Stimulated activated effector memory CD8-positive, alpha-beta T cell treated with anti-CD3 and anti-CD28 coated beads, Interleukin-12 subunit alpha, Interleukin-12 subunit beta, amount 100 ng/mL, for 72 hours (primary cell): ENCODE data around the gene DDR2.
"Not testable (repeated sequence)": the region's sequence is repeated elsewhere in the genome, so short reads cannot be mapped to it uniquely, and the experiment has no call there.

ENCODE experiments used
- ATAC-seq: fragments of 150-1000 bp; cut with Tn5 transposase; 2 replicates; pipeline ENCODE4 v1.10.0; 2021
- DNase-seq, 2 donors: peaks; one replicate each; pipeline ENCODE4 v3.0.0; 2021 to 2022; ENCODE audit warnings: low spot score in 2 of 2
- H3K27ac Mint-ChIP-seq: one replicate; pipeline ENCODE4 v1.8.0; 2022; ENCODE audit warnings: mild to moderate bottlenecking, mixed read lengths
- H3K36me3 Mint-ChIP-seq: one replicate; pipeline ENCODE4 v1.8.0; 2022; ENCODE audit warnings: mild to moderate bottlenecking, mixed read lengths
- H3K4me1 Mint-ChIP-seq: one replicate; pipeline ENCODE4 v1.8.0; 2022; ENCODE audit warnings: mixed read lengths
- H3K4me3 Mint-ChIP-seq: one replicate; pipeline ENCODE4 v1.8.0; 2022; ENCODE audit warnings: mild to moderate bottlenecking, mixed read lengths
- H3K9me3 Mint-ChIP-seq: one replicate; pipeline ENCODE4 v1.8.0; 2022; ENCODE audit warnings: mixed read lengths

DDR2 gene

DNA sequence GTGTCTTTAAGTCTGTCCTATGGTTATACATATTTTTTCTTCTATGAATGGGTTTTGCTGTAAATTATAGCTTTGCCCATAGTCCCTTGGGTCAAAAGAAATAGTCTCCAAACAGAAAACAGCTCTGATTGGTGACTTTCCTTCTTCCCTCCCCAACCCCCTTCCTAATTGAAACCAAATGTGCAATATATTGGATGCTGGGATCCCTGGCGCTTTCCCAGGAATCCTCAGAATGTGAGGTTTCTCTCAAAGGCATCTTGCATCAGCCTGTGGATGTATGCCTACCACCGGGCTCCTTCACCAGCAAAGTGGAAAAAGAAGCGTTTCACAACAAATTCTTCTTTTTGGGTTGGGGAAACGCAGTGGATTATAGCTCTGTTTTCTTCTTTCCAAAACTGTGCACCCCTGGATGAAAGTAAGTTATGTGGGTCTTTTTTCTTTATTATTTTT is at the start of gene DDR2:
TSS of gene DDR2 (plus strand) at position 248 of the 450 bp plus-strand sequence. CDS start 86,600 bp downstream, outside the sequence.
- no peak for DNase-seq
- no peak for ATAC-seq
- Mint-ChIP-seq H3K36me3 (no peaks in the 10 kb centered on the region), H3K4me3 (no peak within 1 kb of the TSS), H3K9me3 (no peaks in the 10 kb centered on the region), H3K27ac (no peak within 1 kb of the TSS), H3K4me1 (no peaks in the 10 kb centered on the region)

DNA sequence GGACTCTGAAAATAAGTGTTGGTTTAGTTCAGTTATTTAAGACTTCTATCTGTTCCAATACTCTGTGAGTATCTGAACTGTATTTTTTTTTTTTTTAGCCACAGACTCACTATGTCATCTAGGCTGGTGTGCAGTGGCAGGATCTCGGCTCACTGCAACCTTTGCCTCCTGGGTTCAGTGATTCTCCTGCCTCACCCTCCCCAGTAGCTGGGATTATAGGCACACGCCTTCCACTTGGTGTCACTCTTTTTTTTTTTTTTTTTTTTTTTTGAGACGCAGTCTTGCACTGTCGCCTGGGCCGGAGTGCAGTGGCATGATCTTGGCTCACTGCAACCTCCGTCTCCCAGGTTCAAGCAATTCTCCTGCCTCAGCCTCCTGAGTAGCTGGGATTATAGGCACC is 49.4 kb upstream of the DDR2 start:
- not testable (repeated sequence) for ATAC-seq, H3K4me3 Mint-ChIP-seq, H3K9me3 Mint-ChIP-seq, H3K4me1 Mint-ChIP-seq, H3K27ac Mint-ChIP-seq, DNase-seq
- H3K36me3 Mint-ChIP-seq: peaks cover 95% of the 10 kb centered on the region

GRCh38 chr1:162585101-162585500 is 47.2 kb upstream of the DDR2 start:
- not testable (repeated sequence) for H3K4me3 Mint-ChIP-seq, H3K4me1 Mint-ChIP-seq, DNase-seq, H3K27ac Mint-ChIP-seq, ATAC-seq, H3K9me3 Mint-ChIP-seq
- H3K36me3 Mint-ChIP-seq: peaks cover 95% of the 10 kb centered on the region

DNA sequence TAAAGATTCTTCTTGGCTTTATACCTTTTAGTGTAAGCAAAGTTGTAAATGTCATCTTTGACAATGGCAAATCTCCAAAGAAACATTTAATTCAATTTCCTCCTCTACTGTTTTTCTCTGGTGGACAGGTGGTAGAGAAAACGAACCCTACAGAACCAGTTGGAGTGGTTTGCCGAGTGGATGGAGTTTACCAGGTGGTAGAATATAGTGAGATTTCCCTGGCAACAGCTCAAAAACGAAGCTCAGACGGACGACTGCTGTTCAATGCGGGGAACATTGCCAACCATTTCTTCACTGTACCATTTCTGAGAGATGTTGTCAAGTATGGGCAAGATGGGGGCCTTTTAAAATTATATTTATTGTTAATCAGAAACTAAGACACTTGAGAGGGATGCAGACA is 44.9 kb upstream of the DDR2 start:
- H3K27ac Mint-ChIP-seq: no peak overlapping the region
- no peak overlapping the region for H3K4me3 Mint-ChIP-seq
- peaks cover 91% of the 10 kb centered on the region for H3K36me3 Mint-ChIP-seq
- DNase-seq (no peak), ATAC-seq (no peak)
- H3K4me1 Mint-ChIP-seq: no peaks in the 10 kb centered on the region
- H3K9me3 Mint-ChIP-seq: no peaks in the 10 kb centered on the region

DNA sequence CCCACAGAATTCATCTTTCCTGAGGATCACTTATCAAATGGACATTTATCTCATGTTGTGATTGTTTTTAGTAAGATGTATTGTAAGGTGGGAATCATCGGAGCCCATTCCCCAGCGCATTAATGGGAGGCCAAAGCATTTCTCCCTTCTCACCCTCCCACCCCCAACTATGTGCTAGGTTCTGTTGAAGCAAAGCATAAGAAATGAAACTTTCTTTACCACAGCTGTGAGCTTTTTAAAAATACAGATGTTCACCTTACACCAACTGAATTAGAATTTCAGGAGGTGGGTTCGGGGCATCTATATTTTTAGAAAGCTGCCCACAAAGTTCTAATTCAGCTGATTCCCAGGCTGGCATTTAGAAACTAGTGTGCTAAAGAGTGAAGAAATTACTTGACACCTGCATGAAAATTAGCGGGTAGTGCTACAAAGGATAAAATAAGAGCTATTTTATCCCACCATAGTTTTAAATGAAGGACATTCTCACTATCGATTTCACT is 44.5 kb upstream of the DDR2 start:
- DNase-seq: no peak
- Mint-ChIP-seq H3K4me3 (no peak overlapping the region), H3K27ac (no peak overlapping the region), H3K9me3 (no peaks in the 10 kb centered on the region), H3K36me3 (peaks cover 91% of the 10 kb centered on the region), H3K4me1 (no peaks in the 10 kb centered on the region)
- ATAC-seq: no peak

DNA sequence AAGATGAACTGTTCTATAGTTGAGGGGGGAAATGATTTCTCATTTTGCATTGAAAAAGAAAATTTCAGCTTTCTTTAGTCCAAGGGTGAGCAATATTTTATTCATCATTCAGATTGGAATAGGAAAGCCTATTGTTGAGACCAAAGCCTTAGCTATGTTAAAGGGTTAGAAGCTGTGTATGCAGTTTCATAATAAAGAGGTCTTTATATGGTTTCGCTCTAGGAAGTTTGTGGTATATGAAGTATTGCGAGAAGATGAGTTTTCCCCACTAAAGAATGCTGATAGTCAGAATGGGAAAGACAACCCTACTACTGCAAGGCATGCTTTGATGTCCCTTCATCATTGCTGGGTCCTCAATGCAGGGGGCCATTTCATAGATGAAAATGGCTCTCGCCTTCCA is 42.2 kb upstream of the DDR2 start:
- no peak overlapping the region for H3K27ac Mint-ChIP-seq
- no peaks in the 10 kb centered on the region for H3K9me3 Mint-ChIP-seq
- DNase-seq (no peak), ATAC-seq (no peak)
- H3K4me1 Mint-ChIP-seq: no peaks in the 10 kb centered on the region
- no peak overlapping the region for H3K4me3 Mint-ChIP-seq
- peaks cover 80% of the 10 kb centered on the region for H3K36me3 Mint-ChIP-seq

- Mint-ChIP-seq H3K9me3 (no peaks in the 10 kb centered on the region), H3K27ac (no peak overlapping the region), H3K36me3 (peaks cover 74% of the 10 kb centered on the region), H3K4me3 (no peak overlapping the region), H3K4me1 (no peaks in the 10 kb centered on the region)
- ATAC-seq: no peak
- no peak for DNase-seq
These were observed 41.6 kb upstream of the DDR2 start for GRCh38 chr1:162590686-162591085.

- H3K4me3 Mint-ChIP-seq: no peak overlapping the region
- no peak overlapping the region for H3K27ac Mint-ChIP-seq
- peaks cover 61% of the 10 kb centered on the region for H3K36me3 Mint-ChIP-seq
- no peaks in the 10 kb centered on the region for H3K4me1 Mint-ChIP-seq
- DNase-seq (no peak), ATAC-seq (no peak)
- H3K9me3 Mint-ChIP-seq: no peaks in the 10 kb centered on the region
These were observed 35.6 kb upstream of the DDR2 start for GRCh38 chr1:162596514-162597170.

DNA sequence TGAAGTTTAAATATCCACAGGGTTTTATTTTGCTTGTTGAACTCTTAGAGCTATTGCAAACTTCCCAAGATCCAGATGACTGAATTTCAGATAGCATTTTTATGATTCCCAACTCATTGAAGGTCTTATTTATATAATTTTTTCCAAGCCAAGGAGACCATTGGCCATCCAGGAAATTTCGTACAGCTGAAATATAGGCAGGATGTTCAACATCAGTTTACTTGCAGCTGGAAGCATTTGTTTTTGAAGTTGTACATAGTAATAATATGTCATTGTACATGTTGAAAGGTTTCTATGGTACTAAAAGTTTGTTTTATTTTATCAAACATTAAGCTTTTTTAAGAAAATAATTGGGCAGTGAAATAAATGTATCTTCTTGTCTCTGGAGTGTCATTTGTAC is 32.8 kb upstream of the DDR2 start:
- no peak overlapping the region for H3K4me3 Mint-ChIP-seq
- no peak overlapping the region for H3K27ac Mint-ChIP-seq
- peaks cover 43% of the 10 kb centered on the region for H3K36me3 Mint-ChIP-seq
- H3K4me1 Mint-ChIP-seq: no peaks in the 10 kb centered on the region
- no peaks in the 10 kb centered on the region for H3K9me3 Mint-ChIP-seq
- ATAC-seq (no peak), DNase-seq (no peak)

DNA sequence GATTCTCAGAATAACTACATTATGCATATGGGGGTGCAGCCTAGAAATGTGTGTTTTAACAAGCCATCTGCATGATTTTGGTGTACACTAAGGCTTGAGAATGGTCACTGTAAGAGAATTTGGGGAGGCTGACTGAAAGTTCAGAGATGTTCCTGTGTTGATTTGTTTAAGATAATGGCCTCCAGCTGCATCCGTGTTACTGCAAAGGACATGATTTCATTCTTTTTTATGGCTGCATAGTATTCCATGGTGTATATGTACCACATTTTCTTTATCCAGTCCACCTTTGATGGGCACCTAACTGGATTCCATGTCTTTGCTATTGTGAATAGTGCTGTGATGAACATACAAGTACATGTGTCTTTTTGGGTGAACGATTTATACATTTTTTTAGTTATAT is 29.1 kb upstream of the DDR2 start:
- not testable (repeated sequence) for ATAC-seq, H3K27ac Mint-ChIP-seq, H3K4me1 Mint-ChIP-seq, DNase-seq, H3K4me3 Mint-ChIP-seq, H3K9me3 Mint-ChIP-seq
- H3K36me3 Mint-ChIP-seq: peaks cover 39% of the 10 kb centered on the region

GRCh38 chr1:162605225-162605927 is 26.9 kb upstream of the DDR2 start:
- ATAC-seq: no peak
- H3K4me1 Mint-ChIP-seq: no peaks in the 10 kb centered on the region
- no peak overlapping the region for H3K27ac Mint-ChIP-seq
- no peaks in the 10 kb centered on the region for H3K9me3 Mint-ChIP-seq
- H3K4me3 Mint-ChIP-seq: no peak overlapping the region
- no peak for DNase-seq
- peaks cover 23% of the 10 kb centered on the region for H3K36me3 Mint-ChIP-seq

GRCh38 chr1:162609306-162609705 is 23.0 kb upstream of the DDR2 start:
- H3K9me3 Mint-ChIP-seq: no peaks in the 10 kb centered on the region
- ATAC-seq (no peak), DNase-seq (no peak)
- H3K36me3 Mint-ChIP-seq: peaks cover 12% of the 10 kb centered on the region
- no peak overlapping the region for H3K4me3 Mint-ChIP-seq
- no peak overlapping the region for H3K27ac Mint-ChIP-seq
- no peaks in the 10 kb centered on the region for H3K4me1 Mint-ChIP-seq

DNA sequence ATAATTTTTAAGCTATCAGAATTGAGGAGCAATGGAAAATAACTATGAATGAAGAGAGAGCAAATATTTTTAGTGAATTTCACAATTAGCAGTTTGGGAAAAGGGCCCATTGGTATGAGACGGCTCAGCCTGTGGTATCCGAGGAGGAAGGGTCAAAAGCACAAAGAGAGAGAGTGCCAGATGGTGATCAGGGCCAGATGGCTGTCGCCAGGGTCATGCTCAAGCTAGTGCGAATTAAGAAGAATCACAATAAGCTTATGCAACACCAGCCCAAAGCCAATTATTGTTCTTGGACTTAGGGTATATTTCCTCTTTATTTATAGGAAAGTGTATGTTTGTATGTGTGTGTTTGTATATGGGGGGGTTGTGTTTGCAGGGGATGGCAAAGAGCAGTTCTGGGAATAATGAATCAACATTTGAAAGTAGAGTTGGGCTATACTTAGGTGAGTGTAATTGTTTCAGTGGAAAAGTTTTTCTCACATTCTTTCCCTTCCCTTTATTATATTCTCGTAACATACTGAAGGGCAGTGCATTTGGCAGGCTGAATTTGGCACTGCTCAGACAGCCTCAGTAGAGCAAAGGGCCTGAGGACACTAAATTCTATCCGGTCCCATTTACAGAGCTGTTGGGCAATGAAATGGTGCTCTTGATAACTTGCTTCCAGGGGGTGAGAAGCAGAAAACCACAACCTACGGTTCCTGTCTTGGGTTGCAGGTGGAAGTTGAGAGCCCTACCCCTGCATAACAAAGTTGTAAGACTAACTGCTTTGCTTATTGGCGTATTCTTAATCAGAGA is 19.5 kb upstream of the DDR2 start:
- peaks cover 3% of the 10 kb centered on the region for H3K9me3 Mint-ChIP-seq

GRCh38 chr1:162616848-162617247 is 15.4 kb upstream of the DDR2 start:
- Mint-ChIP-seq H3K4me1 (no peaks in the 10 kb centered on the region), H3K9me3 (peaks cover 6% of the 10 kb centered on the region), H3K4me3 (no peak overlapping the region), H3K36me3 (no peaks in the 10 kb centered on the region), H3K27ac (no peak overlapping the region)
- no peak for ATAC-seq
- no peak for DNase-seq

More for the DNA sequence above, 19.5 kb upstream of the DDR2 start:
- Mint-ChIP-seq H3K4me3 (no peak overlapping the region), H3K27ac (no peak overlapping the region), H3K36me3 (peaks cover 7% of the 10 kb centered on the region), H3K4me1 (no peaks in the 10 kb centered on the region)
- DNase-seq (no peak), ATAC-seq (no peak)

- no peaks in the 10 kb centered on the region for H3K36me3 Mint-ChIP-seq
- DNase-seq: no peak
- ATAC-seq: no peak
- peaks cover 6% of the 10 kb centered on the region for H3K9me3 Mint-ChIP-seq
- H3K4me3 Mint-ChIP-seq: no peak overlapping the region
- H3K27ac Mint-ChIP-seq: no peak overlapping the region
- no peaks in the 10 kb centered on the region for H3K4me1 Mint-ChIP-seq
These were observed 14.8 kb upstream of the DDR2 start for GRCh38 chr1:162617513-162617912.
